Caco-2 (cell line): ENCODE results near the gene PNMA3. TPM values are rescaled to one million over a fixed set of nuclear protein-coding genes. Genes with fewer than 3 reads are reported as not detected.

Experiments used
- BruUV-seq: library from RNA; stranded (reverse); fragments of 400-500 nt; replicated peaks from 2 replicates; lab custom pipeline; 2021; lab: Mats Ljungman, UMichigan
- CTCF ChIA-PET: fragments of 300-600 bp; sonication (Branson Sonifier 250); formaldehyde crosslinking; loops from one replicate; lab custom pipeline; 2022; ENCODE audit warnings: antibody characterized with exemption; lab: Charles Lee
- POLR2A ChIA-PET: fragments of 300-600 bp; sonication (Branson Sonifier 250); formaldehyde crosslinking; loops from one replicate; lab custom pipeline; 2022; ENCODE audit warnings: antibody characterized with exemption; lab: Charles Lee
- DNase-seq, 2 experiments: peaks; one replicate each; pipeline versions ENCODE4 v3.0.0 to v3.0.0-alpha.2; 2020 to 2022
- H3K27me3 ChIP-seq: replicated peaks from 2 replicates; pipeline ENCODE4 v1.6.0; 2011; ENCODE audit warnings: low read length; ENCODE audit not compliant: control insufficient read depth, insufficient read depth
- H3K36me3 ChIP-seq: 2 replicates; pipeline ENCODE4 v1.5.1; 2011; ENCODE audit warnings: low read length; ENCODE audit not compliant: control insufficient read depth, insufficient read depth
- H3K4me1 ChIP-seq: fragments of 250-450 bp; sonication (Bioruptor Pico); 2 replicates; pipeline ENCODE4 v1.5.1; 2020; ENCODE audit warnings: mild to moderate bottlenecking
- H3K4me3 ChIP-seq: 2 replicates; pipeline ENCODE4 v1.5.1; 2011; ENCODE audit warnings: low read depth, mild to moderate bottlenecking, control low read depth, low read length
- H3K9me3 ChIP-seq: fragments of 250-450 bp; sonication (Bioruptor Pico); 2 replicates; pipeline ENCODE4 v1.5.1; 2020; ENCODE audit warnings: mild to moderate bottlenecking, moderate library complexity
- H3K27ac Mint-ChIP-seq: one replicate; pipeline ENCODE4 v1.8.0; 2022; ENCODE audit warnings: mixed read lengths; ENCODE audit not compliant: unreplicated experiment
- H3K27me3 Mint-ChIP-seq: one replicate; pipeline ENCODE4 v1.8.0; 2022; ENCODE audit warnings: mixed read lengths; ENCODE audit not compliant: insufficient read depth, unreplicated experiment
- H3K36me3 Mint-ChIP-seq: one replicate; pipeline ENCODE4 v1.8.0; 2022; ENCODE audit warnings: mild to moderate bottlenecking, mixed read lengths; ENCODE audit not compliant: insufficient read depth, unreplicated experiment
- H3K4me1 Mint-ChIP-seq: one replicate; pipeline ENCODE4 v1.8.0; 2022; ENCODE audit warnings: low read depth, mixed read lengths; ENCODE audit not compliant: unreplicated experiment
- H3K4me3 Mint-ChIP-seq: one replicate; pipeline ENCODE4 v1.8.0; 2022; ENCODE audit warnings: mild to moderate bottlenecking, moderate library complexity, mixed read lengths; ENCODE audit not compliant: unreplicated experiment
- H3K9me3 Mint-ChIP-seq: one replicate; pipeline ENCODE4 v1.8.0; 2022; ENCODE audit warnings: mixed read lengths; ENCODE audit not compliant: unreplicated experiment
- intact Hi-C: fragments of 100-400 bp; cut with micrococcal nuclease; formaldehyde crosslinking; loops from one replicate; pipeline ENCODE4 v1.10.0; 2022; ENCODE audit not compliant: unreplicated experiment
- total RNA-seq: library from RNA; stranded (reverse); gene quantifications from 2 replicates; pipeline ENCODE4 v1.2.3, GENCODE V29; 2022
- TF ChIP-seq, protein P1 (sequence below), 2 experiments: fragments of 200-600 bp in 1 of 2; IDR thresholded peaks; 1 replicate in 1 of 2; 2 replicates in 1 of 2; pipeline versions ENCODE4 v1.5.1 to v1.8.0; 2011 to 2022; ENCODE audit warnings: antibody characterized with exemption in 1 of 2, control low read depth in 1 of 2, inconsistent platforms in 1 of 2, low read depth in 1 of 2, low read length in 1 of 2, mild to moderate bottlenecking in 1 of 2, moderate library complexity in 1 of 2; ENCODE audit not compliant: insufficient read depth in 1 of 2, severe bottlenecking in 1 of 2, unreplicated experiment in 1 of 2

PNMA3 gene
- total RNA-seq, 1 experiment from 2014 or later: not detected

DNA sequence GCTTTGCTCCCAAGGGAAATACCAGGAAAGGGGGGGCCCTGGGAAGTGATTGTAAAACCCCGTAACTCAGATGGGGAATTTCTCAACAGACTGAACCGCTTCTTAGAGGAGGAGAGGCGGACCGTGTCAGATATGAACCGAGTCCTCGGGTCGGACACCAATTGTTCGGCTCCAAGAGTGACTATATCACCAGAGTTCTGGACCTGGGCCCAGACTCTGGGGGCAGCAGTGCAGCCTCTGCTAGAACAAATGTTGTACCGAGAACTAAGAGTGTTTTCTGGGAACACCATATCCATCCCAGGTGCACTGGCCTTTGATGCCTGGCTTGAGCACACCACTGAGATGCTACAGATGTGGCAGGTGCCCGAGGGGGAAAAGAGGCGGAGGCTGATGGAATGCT lies 1.0 kb downstream of the PNMA3 start:
- H3K4me3 Mint-ChIP-seq: no peak overlapping the region
- ChIA-PET POLR2A (no interaction called here), CTCF (no interaction called here)
- H3K27me3 Mint-ChIP-seq: no peaks in the 10 kb centered on the region
- no peaks in the 10 kb centered on the region for H3K4me1 Mint-ChIP-seq
- intact Hi-C loops: no loop called here
- TF ChIP-seq, protein P1, sequence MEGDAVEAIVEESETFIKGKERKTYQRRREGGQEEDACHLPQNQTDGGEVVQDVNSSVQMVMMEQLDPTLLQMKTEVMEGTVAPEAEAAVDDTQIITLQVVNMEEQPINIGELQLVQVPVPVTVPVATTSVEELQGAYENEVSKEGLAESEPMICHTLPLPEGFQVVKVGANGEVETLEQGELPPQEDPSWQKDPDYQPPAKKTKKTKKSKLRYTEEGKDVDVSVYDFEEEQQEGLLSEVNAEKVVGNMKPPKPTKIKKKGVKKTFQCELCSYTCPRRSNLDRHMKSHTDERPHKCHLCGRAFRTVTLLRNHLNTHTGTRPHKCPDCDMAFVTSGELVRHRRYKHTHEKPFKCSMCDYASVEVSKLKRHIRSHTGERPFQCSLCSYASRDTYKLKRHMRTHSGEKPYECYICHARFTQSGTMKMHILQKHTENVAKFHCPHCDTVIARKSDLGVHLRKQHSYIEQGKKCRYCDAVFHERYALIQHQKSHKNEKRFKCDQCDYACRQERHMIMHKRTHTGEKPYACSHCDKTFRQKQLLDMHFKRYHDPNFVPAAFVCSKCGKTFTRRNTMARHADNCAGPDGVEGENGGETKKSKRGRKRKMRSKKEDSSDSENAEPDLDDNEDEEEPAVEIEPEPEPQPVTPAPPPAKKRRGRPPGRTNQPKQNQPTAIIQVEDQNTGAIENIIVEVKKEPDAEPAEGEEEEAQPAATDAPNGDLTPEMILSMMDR (IDR thresholded peaks at IDR 0.05; ENCODE audit: insufficient read depth in 1 of 2, low read depth in 1 of 2, low read length in 1 of 2, severe bottlenecking in 1 of 2, unreplicated experiment in 1 of 2): no peak
- H3K9me3 ChIP-seq: no peaks in the 10 kb centered on the region
- no peak overlapping the region for H3K27ac Mint-ChIP-seq
- H3K9me3 Mint-ChIP-seq: no peaks in the 10 kb centered on the region
- no peak for DNase-seq
- no peaks in the 10 kb centered on the region for H3K27me3 ChIP-seq
- BruUV-seq: no TSS peak
- H3K4me1 ChIP-seq: no peaks in the 10 kb centered on the region
- H3K36me3 ChIP-seq: no peaks in the 10 kb centered on the region
- no peak overlapping the region for H3K4me3 ChIP-seq
- H3K36me3 Mint-ChIP-seq: no peaks in the 10 kb centered on the region

DNA sequence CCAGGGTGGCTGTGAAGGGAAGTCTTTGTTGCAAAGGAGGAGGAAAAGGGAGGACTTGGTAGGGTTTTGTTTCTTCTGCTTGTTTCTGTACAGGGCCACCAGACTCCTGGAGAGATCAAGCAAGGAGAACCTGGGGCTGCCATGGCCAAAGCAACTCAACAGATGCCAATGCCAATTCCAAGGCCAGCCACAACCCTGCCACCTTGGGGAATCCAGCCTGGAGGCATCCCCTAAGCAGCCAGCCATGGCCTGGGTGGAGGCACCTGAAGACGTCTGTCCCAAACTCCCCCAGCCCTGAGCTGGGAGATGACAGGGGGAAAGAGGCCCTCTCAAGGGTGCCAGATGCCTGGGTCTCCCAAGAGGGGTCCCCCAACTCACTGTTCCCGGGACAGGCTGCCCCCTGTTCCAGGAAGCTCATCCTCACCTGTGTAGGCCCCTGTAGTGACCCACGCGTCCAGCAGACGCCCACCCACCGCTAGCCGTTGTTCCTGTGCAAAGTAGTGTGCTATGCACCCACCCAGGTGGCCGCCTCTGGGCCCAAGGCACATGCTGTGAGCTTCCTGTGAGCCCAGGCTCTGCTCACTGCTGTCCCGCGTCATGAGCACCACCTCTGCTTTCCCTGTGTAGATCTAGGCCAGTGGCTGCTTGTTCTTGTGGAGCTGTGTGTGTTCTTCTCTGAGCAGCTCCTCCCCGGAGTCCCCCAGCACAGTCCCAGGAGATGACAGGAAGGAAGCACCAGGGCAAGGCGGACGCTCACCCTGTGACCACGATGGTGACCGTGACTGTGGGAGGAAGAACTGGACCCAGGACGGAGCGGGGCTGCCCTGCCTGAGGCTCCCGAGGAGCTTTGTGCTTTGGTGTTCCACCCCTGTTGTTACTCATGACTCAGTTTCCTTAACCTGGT lies 3.2 kb downstream of the PNMA3 start:
- no peak for DNase-seq
- CTCF ChIA-PET: no interaction called here
- no peak overlapping the region for H3K4me3 ChIP-seq
- no TSS peak for BruUV-seq
- Mint-ChIP-seq H3K27me3 (no peaks in the 10 kb centered on the region), H3K4me3 (no peak overlapping the region), H3K27ac (no peak overlapping the region), H3K4me1 (peaks cover 6% of the 10 kb centered on the region), H3K9me3 (no peaks in the 10 kb centered on the region), H3K36me3 (no peaks in the 10 kb centered on the region)
- intact Hi-C loops: no loop called here
- H3K36me3 ChIP-seq: no peaks in the 10 kb centered on the region
- POLR2A ChIA-PET: no interaction called here
- H3K27me3 ChIP-seq: no peaks in the 10 kb centered on the region
- no peaks in the 10 kb centered on the region for H3K4me1 ChIP-seq
- no peaks in the 10 kb centered on the region for H3K9me3 ChIP-seq
- TF ChIP-seq, protein P1 (IDR thresholded peaks at IDR 0.05; ENCODE audit: insufficient read depth in 1 of 2, low read depth in 1 of 2, low read length in 1 of 2, severe bottlenecking in 1 of 2, unreplicated experiment in 1 of 2): no peak

DNA sequence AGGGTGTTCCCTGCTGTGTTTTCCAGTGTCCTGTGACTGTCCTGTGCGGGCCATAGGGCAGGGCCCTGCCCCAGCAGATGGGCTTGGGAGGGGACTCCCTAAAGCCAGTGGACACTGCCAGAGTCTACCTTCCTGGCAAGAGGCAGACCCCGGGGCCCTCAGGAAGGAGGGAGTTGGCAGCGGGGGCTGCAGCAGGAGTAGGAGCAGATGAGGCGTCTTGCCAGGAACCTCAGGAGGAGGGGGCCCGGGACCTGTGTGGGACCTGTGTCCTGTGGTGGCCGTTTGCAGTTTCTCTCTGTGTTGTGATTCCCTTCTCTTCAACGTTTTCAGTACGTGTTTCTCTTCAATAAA lies 3.8 kb downstream of the PNMA3 start:
- H3K27me3 Mint-ChIP-seq: no peaks in the 10 kb centered on the region
- intact Hi-C loops: no loop called here
- H3K4me1 ChIP-seq: no peaks in the 10 kb centered on the region
- ChIA-PET CTCF (no interaction called here), POLR2A (no interaction called here)
- no peak overlapping the region for H3K4me3 ChIP-seq
- TF ChIP-seq, protein P1 (IDR thresholded peaks at IDR 0.05; ENCODE audit: insufficient read depth in 1 of 2, low read depth in 1 of 2, low read length in 1 of 2, severe bottlenecking in 1 of 2, unreplicated experiment in 1 of 2): no peak
- H3K27ac Mint-ChIP-seq: no peak overlapping the region
- H3K27me3 ChIP-seq: no peaks in the 10 kb centered on the region
- no peak overlapping the region for H3K4me3 Mint-ChIP-seq
- no TSS peak for BruUV-seq
- no peak for DNase-seq
- peaks cover 6% of the 10 kb centered on the region for H3K4me1 Mint-ChIP-seq
- no peaks in the 10 kb centered on the region for H3K36me3 Mint-ChIP-seq
- H3K9me3 Mint-ChIP-seq: no peaks in the 10 kb centered on the region
- no peaks in the 10 kb centered on the region for H3K36me3 ChIP-seq
- no peaks in the 10 kb centered on the region for H3K9me3 ChIP-seq
